ENCODE results near the gene PFKL.
"Not testable (repeated sequence)": the region's sequence is repeated elsewhere in the genome, so short reads cannot be mapped to it uniquely, and the experiment has no call there.

The PFKL gene

DNA sequence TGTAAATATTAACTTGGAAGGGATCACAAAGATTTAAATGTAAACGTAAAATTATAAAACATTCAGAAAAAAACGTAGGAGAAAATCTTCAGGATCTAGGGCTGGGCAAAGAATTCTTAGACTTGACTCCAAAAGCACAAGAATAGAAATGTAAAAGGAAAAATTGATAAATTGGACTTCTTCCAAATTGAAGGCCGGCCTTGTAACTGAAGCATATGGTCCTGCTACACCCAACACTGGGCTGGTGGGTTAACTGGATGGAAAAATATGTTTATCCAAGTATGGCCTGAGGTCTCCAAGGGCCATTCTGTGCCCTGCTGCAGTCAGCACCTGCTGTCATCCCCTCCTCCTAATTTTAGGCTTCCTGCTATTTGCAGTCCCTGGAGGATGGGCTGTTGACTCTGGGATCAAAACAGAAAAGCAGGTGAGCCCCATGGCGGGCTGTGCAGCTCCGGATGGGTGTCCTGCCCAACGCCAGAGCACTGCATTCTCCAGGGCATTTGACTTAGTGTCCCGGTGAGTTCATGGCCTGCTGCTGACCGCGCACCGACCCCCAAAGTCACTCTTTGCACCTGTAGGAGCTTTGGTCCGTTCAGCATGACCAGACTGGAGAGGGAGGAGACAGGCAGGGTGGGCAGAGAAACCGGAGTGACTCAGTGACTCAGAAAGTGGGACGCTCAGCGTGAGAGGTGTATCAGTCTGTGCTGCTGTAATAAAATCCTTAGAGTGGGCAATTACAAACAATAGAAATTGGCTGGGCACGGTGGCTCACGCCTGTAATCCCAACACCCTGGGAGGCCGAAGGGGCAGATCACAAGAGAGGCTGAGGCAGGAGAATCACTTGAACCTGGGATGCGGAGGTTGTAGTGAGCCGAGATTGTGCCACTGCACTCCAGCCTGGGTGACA, 20.2 kb upstream of the PFKL start:
- DNase-seq = no peak

DNA sequence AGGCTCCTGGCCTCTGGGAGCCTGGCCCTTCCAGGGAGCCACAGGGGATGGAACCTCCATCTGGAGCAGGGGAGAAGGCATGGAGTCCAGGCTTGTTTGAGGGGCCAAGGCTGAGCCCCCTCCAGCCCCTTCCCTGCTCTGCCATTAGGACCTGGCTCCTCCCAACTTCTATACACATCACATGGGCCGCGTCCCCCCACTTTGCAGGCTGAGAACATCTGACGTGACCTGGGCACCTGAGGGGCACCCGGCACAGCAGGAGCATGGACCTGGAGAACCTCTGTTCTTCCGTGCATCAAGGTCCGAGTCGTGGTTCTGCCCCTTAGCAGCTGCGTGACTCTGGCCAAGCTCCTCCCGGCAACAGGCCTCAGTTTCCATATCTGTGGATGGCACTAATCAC, 18.1 kb upstream of the PFKL start:
- DNase-seq = no peak

DNA sequence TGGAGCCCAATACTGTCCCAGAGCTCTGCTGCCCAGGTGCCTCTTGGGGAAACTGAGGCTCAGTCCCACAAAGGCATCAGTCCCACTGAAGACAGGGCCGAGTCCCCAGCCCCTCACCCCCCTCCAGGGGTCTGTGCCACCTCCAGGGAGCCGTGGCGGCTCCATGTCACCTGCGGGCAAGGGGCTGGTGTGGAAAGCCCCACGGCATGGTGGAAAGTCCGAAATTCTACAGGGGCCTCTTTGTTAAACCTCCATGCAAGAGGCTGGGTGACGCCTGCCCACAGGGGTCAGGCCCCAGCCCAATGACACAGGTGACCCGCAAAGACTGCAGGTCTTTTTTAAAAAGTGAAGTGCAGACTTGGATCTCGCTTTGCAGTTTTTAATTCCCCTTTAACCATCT, 17.5 kb upstream of the PFKL start:
- DNase-seq = no peak

DNA sequence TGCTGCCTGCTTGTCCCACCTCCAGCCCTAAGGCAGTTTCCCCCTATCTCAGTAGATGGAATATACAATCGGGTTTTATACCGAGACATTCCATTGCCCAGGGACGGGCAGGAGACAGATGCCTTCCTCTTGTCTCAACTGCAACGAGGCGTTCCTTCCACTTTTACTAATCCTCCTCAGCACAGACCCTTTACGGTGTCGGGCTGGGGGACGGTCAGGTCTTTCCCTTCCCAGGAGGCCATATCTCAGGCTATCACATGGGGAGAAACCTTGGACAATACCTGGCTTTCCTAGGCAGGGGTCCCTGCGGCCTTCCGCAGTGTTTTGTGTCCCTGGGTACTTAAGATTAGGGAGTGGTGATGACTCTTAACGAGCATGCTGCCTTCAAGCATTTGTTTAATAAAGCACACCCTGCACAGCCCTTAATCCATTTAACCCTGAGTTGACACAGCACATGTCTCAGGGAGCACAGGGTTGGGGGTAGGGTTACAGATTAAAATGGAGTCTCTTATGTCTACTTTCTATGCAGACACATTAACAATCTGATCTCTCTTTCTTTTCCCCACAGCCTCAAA, 16.6 kb upstream of the PFKL start:
- DNase-seq = not testable (repeated sequence)

DNA sequence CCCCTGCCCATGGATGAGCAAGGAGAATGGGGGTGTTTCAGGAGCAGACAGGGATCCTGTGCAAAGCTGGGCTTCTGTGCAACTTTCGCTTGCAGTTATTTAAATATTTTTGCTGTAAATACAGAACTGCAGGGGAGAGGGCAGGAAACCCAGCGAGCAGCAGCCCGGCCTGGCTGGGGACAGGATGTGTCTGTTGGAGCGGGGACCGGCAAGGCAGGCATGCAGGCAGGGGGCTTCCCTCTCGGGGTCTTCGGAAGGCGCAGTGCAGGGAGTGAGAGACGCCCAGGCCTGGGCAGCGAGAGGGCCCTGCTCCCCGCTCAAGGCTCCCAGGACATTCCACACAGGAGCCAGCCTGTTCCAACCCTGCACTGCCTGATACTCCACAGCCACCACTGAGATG, 15.9 kb upstream of the PFKL start:
- no peak for DNase-seq

DNA sequence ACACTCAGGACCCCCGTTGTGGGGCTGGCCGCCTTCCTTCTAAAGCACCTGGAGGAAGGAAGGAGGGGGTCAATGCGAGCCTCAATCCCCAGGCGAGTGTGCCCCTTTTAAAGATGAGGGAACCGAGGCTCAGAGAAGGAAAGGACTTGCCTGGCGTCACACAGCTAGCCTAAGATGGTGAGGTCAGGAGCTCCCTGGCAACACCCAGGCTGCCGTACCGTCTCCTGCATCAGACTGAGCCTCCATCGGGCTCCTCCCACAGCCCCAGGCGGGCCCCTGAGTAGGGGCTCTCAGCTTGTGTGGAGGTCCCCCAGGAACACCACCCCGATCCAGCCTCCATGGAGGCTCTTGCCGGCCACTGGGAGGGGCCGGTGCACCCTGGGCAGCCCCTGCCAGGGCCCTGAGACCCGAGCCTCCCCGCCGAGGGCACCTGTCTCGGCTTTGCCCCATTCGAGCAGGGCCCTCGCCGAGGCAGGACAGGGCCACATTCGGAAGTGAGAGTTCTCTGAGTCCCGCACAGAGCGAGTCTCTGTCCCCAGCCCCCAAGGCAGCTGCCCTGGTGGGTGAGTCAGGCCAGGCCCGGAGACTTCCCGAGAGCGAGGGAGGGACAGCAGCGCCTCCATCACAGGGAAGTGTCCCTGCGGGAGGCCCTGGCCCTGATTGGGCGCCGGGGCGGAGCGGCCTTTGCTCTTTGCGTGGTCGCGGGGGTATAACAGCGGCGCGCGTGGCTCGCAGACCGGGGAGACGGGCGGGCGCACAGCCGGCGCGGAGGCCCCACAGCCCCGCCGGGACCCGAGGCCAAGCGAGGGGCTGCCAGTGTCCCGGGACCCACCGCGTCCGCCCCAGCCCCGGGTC, 14.5 kb upstream of the PFKL start, which contains the start of gene AIRE:
TSS of gene AIRE (plus strand) at position 739 of the 855 bp plus-strand sequence. CDS start 131 bp downstream, outside the sequence.
- no peak for DNase-seq

DNA sequence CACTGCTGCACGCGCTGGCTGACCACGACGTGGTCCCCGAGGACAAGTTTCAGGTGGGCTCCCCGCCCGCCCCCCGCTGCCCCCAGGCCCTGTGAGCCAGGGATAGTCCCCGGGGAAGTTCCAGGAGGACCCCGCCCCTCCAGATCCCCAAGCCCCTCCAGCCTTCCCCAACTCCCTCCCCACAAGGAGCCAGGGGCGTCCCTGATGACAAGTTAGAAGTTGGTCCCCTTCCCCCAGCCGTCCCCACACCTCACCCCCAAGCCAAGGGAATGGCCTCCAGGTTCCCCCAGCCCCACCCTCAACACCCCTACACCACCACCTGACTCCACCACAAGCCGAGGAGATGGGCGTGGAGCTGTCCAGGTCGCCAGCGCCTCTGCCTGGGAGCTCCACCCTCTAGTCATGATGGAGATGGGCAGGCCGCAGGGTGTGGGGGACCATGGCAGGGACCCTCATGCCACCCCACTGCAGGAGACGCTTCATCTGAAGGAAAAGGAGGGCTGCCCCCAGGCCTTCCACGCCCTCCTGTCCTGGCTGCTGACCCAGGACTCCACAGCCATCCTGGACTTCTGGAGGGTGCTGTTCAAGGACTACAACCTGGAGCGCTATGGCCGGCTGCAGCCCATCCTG, 13.7 kb upstream of the PFKL start:
- DNase-seq = no peak

DNA sequence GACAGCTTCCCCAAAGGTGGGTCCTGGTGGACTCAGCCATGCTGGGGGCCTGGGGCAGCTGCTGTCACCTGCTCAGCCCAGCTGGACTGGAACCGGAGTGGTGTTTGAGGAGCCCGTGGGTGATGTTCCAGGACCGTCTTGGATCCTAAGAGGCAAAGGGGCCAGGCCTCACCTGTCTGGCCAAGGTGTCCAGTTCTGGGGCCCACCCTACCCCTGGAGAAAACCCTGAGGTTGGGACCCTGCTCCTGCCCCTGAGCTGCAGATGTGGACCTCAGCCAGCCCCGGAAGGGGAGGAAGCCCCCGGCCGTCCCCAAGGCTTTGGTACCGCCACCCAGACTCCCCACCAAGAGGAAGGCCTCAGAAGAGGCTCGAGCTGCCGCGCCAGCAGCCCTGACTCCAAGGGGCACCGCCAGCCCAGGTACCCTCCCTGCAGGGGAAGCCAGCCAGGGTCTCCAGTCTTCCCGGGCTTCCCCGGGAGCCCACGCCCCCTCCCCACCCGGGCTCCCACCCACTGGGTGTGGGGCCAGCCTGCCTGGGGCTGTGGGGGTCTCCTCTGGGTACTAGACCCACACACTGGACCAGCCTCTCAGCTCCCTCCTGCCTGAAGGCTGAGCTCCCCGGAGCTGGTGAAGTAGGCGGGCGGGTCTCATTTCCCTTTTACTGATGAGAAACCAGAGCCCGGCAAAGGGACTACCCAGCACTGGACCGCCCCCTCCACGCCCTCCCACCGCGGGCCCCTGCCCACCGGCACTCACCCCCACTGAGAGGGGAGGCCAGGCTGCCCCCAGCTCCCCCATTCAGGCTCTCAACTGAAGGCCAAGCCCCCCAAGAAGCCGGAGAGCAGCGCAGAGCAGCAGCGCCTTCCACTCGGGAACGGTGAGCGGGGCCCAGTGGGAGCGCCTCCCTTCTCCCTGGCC, 12.9 kb upstream of the PFKL start:
- DNase-seq = no peak

DNA sequence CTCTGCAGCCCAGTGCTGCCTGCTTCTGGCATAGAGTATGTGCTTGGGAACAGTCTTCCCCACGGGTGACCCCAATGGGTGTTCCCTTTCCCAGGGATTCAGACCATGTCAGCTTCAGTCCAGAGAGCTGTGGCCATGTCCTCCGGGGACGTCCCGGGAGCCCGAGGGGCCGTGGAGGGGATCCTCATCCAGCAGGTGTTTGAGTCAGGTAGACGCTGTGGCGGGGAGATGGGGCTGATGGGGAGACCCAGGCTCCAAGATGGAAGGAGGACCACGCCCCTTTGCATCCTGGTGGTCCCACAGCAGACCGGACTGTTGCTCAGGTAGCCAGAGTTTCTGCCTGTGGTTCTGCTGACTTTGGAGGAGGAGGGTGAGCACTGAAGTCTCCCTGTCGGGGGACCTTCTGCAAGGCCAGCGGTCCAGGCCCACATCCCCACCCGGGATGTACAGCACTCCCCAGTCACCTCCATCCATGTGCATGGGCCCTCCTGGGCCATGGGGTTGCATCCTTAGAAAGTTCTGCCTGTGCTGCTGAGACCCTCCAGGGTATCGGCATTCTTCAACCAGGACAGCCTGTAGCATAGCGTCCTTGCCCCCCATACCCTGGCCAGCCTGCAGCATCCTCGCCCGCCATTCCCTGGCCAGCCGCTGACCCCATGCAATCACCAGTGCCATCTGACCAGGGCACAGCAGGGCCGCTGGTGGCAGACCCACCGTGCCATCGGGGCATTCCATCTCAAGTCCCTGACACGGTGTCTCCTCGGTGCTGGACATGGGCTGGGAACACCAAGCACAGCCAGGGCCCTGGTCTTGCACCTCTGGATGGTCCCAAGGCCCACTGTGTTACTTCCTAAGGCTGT, 11.4 kb upstream of the PFKL start:
- no peak for DNase-seq

DNA sequence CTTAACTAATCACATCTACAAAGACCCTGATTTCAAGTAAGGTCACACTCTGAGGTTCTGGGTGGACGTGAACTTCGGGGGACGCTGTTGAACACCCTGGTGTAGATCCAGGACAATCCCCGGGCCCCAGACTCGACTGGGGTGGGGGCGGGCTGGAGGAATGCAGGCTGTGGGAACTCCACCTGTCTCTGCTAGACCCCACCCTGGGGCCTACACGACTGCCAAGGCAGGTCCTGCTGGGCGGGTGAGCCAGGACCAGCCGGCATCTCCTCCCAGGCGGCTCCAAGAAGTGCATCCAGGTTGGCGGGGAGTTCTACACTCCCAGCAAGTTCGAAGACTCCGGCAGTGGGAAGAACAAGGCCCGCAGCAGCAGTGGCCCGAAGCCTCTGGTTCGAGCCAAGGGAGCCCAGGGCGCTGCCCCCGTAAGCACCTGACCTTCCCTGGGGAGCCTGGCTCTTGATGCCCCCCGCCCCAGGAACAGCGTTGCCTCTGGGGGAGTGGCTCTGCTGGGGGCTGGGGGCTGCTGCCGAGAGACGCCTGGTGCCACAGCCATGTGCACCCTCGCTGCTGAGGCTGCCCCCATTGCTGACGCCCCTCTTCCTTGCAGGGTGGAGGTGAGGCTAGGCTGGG, 10.4 kb upstream of the PFKL start:
- DNase-seq = no peak

DNA sequence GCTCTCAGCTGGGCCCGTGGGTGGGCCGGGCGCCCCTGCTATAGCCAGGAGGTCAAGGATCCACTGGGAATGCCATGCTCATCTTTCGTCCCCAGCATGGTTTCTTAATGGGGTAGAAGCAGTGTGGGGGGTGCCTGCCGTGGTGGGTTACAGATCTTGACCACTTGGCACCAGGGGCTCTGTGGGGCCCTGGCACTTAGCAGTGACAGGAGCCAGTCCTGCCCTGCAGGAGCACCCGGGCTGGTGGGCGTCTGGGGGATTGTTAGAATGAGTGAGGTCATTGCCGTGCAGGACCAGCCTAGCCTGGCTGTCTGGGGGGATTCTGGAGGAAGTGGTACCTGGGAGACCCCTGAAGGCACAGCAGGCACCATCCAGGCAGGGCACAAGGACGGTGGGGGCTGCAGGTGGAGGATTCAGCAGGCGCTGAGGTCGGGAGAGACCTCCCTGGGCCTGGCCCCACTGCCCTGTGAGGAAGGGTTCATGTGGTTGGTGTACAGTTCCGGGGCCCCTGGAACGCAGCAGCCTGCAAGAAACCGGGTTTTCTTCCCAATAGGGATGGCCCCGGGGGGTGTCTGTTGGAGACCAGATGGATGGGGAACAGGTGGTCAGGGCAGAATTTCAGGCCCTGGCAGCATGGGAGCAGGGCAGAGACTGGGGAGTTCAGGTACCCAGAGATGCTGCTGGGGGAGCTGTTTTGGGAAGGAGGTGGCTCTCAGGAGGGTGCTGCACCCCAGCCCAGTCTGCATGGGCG, 9.4 kb upstream of the PFKL start:
- DNase-seq = no peak

DNA sequence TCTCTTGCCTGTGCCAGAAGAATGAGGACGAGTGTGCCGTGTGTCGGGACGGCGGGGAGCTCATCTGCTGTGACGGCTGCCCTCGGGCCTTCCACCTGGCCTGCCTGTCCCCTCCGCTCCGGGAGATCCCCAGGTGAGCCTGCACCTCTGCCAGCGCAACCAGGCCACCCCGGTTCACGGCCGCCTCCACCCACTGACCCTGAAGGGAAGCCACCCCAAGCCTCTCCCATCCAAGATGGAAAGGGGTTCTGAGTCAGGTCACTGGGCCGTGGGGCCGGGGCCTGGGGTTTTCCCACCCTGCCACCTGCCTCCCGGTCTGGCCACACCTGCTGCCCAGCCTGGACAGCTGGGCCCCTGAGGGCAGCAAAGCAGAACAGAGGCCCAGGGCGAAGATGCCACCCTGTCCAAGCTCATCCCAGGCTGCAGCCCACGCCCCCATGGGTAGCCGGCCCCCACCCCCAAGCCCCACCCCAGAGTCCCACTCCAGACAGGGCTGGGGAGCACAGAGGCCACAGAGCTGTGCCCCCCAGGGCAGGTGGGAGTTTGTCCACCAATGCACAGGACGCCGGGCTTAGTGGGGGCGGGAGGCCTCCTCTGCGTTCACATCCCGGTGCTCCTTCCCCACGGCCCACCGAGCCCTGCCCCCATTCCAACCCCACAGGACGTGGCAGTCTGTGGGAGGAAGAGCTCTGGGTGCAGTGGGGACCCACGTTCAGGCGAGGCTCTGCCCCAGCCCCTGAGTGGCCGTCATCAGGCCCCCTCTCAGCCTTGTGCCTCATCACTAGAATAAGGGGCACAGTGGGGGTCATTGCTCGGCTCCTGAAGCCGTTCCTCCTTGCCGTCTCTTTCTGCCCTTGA, 8.5 kb upstream of the PFKL start:
- DNase-seq = no peak

DNA sequence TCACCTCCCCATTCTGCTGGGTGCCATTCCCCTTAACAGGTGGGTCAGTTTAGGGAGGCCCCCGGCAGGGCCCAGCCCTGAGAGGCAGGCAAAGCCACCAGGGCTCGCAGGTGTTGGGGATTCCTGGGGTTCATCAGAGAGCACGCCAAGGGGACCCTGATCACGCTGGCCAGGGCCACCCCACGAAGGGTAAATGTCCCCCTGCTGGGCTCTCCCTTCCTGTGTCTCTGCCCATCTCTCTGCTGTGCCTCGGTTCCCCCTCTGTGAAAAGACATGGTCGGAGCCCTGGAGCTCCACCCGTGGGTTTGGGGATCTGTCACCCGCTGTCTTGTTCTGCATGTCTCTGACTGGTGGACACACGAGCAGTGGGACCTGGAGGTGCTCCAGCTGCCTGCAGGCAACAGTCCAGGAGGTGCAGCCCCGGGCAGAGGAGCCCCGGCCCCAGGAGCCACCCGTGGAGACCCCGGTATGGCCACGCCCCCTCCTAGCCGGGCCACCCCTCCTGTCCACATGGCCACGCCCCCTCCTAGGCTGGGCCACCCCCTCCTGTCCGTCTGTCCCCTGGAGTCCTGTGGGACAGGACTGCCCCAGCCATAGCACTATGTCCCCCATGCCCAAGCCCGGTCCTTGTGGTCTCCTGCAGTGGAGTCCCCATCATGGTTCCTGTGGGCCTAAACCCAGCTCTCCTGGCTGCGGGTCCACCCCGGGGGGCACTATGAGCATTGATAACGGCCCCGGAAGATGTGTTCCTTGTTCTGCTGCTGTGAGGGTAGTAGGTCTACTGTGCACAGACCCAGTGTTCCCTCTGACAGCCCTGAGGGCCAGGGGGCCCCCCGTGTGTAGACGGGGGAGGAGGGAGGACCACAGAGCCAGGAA, 7.7 kb upstream of the PFKL start:
- no peak for DNase-seq

DNA sequence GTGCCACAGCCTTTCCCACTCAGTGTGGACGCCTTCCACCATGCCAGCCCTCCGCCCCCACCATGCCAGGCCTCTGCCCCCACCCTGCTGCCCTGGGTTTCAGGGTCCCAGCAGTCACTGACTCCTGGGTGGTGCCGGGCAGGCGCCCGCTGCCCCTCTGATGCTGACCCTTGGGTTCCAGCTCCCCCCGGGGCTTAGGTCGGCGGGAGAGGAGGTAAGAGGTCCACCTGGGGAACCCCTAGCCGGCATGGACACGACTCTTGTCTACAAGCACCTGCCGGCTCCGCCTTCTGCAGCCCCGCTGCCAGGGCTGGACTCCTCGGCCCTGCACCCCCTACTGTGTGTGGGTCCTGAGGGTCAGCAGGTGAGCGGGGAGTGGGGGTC, 7.0 kb upstream of the PFKL start:
- DNase-seq = no peak

DNA sequence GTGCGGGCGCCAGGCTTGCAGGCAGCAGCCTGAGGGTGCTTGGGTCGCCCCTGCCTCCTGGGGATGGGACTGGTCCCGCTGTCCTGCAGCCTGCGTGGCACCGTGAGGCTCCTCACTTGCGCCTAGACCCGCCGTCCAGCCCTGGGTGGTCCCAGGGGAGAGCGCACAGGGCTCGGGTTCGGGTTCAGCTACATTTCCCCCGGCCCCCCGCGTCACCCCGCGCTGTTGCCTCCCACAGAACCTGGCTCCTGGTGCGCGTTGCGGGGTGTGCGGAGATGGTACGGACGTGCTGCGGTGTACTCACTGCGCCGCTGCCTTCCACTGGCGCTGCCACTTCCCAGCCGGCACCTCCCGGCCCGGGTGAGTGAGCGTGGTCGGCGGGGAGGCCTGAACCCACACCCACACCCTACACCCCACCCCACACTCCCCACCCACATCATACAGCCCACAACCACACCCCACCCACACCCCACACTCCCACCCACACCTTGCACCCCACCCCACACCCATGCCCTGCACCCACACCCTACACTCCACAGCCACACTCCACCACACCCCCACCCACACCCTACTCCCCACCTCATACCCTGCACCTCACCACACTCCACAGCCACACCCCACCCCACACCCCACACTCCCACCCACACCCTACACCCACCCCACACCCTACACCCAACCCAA, 6.2 kb upstream of the PFKL start:
- DNase-seq = peak; percentile 39

DNA sequence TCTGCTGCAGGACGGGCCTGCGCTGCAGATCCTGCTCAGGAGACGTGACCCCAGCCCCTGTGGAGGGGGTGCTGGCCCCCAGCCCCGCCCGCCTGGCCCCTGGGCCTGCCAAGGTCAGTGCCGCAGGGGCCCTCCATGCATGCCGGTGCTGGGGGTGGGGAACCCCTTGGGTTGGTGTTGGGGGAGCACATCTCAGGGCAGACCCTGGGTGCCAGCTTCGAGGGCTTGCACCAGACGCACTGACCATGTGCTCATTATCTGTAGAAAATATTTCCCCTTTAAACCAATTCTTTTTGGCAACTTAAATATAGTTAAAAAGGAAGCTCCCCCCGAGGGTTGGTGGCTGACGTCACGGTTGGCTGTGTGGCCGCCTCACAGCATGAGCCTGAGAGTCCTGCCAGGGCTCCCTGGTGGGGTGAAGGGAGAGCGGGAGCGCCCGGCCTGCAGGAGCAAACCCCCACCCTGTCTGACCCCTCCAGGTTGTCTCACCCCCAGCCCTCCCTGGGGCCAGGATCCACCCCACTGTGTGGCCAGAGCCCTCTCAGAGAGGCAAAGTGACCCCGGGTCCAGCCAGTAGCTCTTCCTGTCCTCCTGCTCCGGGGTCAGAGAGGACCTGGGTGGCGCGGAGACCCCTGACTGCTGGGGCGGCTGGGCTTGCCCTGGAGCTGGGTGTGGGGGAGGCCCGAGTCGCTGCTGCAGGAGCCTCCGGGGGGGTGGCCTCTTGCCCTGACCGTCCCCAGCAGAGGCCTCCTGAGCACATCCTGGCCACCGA, 5.3 kb upstream of the PFKL start:
- DNase-seq = no peak

Measured in central memory CD4-positive, alpha-beta T cell (primary cell).